NCI-H2107 treated with DMSO at 0.1 percent for 48 hours (cell line): ENCODE measurements around the gene FMN1.
"Not testable (repeated sequence)": the region's sequence is repeated elsewhere in the genome, so short reads cannot be mapped to it uniquely, and the experiment has no call there.

Experiments
- DNase-seq: peaks from one replicate; lab custom pipeline; 2025; ENCODE audit not compliant: unreplicated experiment; lab: John Stamatoyannopoulos, UW

Gene FMN1

DNA sequence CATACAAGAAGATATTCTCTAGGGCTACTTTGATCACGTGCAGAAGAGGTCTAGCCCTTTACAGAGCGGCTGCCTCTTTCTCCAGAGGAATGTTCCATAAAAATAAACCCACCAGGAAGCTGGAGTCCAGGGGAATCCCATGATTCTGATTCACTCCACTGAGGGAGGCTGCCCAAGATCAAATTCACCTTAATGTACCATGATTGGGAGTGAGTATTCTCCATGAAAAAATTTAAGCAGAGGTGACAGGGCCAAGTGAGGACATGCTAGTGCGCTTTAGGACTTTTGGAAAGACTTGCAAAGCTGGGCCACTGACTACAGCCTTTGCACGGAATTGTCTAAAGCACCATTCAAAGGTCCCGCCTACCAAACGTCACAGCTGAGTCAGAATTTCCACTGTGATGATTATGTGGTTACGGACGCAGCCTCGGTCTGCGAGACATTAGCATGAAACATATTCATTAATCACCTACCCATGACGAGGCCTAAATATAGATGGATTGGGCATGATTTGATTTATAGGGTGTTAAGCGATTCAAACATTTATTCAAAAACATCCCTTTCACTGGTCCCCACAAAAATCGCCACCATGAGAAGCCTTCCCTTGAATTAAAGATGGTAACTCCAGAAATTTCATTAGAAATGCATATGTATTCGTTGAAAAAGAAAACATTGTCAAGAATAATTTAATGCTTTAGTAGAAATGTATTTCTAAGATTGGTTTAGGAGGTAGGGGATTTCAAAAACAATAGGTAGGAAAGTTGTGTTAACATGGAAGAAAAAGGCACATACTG lies 324.1 kb downstream of the FMN1 start:
- no peak for DNase-seq

DNA sequence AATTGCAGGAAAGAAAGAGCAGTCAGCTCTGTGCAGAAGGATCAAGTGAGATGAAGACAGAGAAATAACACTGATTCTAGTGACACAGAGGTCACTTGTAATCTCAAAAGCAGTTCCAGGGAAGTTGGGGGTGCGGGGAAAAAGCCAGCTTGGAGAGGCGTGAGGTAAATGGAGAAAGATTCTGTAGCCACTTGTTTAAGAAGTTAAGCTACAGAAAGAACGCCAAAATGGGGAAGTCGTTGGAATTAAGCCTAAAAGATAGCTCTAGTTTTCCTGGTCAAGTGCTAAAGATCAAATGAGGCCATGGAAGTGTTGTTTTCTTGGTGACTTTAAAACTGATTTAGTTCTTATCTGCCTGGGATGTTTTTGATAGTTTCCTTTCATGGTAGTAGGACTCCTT lies 324.7 kb downstream of the FMN1 start:
- DNase-seq = no peak

DNA sequence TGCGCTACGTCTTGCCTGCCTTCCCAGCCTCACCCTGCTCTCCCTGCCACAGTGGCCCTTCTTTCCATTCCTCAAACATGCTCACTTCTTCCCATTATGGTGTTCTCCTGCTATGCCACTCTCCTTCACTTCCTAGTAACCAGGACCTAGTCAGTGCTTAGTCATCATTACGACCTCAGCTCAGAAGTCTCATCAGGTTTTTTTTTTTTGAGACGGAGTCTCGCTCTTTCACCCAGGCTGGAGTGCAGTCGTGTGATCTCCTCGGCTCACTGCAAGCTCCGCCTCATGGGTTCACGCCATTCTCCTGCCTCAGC lies 327.2 kb downstream of the FMN1 start:
- DNase-seq = no peak

DNA sequence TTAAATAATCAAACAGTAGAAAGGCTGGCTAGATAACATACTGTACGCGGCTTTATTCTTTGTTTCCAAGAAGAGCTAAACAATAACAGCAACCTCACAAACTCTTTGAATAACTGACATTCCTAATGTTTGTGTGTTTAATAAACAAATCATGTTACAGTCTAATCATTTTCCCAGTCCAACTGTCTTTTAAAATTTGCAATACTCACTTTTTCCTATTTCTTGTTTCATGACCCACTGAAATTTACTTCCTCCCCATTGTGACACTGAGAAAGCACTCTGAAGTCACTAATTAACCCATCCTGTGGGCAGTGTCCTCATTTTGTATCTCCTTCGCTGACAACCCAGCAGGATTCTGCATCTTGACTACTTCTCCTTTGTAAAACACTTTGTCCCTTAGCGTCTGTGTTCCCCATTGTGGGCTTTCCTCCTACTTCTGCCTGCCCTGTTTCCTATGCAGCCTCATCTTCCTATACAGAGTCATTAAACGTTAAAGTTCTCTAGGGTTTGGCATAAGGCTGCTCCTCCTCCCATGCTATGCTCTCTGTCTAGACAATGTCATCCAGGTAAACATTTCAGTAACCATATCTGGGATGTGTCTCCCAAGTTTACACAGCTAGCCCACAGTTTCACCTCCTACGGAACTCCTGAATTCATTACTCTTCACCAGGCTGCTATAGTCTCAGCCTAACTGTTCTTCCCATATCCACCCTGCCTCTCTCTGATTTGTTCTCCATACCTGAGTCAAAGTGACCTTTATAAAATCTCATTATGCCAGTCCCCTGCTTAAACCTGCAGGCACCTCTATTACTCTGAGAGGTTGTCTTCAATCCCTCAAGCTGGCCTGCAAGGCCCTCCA lies 327.8 kb downstream of the FMN1 start:
- DNase-seq = no peak

DNA sequence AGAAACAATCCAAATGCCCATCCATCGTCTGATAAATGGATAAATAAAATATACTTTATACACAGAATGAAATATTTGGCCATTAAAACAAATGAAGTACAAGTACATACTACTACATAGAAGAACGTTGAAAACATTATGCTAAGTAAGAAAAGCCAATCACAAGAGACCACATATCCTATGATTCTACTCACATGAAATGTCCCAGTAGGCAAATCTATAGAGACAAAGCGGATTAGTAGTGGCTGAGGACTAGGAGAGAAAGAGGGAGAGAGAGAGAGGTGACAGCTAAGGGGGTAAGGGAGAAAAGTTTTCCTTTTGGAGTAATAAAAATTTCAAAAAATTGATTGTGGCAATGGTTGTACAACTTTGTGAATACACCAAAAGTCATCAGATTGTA lies 329.7 kb downstream of the FMN1 start:
- DNase-seq = no peak

DNA sequence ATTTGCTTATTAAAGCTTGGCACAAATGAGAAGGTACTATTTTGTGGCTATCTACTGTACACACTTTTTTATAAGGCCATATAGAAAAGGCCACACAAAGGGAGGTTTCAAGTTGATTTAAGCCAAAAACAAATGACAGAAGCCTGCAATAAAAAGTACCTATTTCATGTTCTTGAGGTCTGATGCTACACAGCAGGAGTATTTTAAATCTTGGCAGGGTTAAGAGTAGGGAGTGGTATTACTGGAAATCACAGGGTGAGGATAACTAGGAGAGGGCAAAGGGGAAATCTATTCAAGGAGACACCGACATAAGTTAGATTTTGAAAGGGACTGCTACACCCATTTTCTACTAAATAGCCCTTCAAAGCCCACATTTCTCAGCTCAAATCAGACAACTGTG lies 330.5 kb downstream of the FMN1 start:
- no peak for DNase-seq

DNA sequence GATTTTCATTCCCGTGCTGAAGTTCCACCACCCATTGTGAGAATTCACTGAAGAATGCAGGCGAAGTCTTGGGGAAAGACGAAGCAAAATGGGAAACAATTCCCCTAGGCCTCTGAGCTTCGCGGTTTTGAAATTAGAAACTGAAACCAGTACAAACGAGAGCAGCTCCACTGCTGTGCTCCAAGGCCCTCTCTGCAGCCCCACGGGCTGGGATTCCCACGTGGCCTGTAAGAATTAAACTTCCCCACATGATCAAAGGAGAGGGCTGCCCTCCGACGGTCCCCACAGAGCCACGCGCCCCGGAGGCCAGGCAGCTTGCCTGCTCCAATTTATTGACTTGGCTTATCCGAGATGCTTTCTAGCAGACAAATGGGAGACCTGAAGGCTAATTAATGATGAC lies 332.8 kb downstream of the FMN1 start:
- peak; percentile 53 for DNase-seq

DNA sequence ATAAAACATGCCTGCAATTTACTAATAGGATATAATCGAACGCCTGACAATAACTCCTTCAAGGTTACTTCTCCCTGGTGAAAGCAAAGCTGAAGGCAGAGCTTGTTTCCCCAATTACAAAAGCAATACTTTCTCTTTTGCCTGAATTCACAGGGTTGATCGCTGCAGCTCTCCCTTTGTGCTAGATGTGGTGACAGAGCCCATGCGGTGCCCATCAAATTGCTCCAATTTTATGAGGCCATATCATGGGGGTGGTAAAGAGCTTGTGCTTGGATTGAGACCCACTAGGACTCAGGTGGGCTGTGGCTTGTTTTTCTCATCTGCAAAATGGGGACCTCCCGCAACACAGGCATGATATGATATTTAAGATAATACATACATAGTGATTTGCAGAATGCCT lies 333.3 kb downstream of the FMN1 start:
- no peak for DNase-seq

DNA sequence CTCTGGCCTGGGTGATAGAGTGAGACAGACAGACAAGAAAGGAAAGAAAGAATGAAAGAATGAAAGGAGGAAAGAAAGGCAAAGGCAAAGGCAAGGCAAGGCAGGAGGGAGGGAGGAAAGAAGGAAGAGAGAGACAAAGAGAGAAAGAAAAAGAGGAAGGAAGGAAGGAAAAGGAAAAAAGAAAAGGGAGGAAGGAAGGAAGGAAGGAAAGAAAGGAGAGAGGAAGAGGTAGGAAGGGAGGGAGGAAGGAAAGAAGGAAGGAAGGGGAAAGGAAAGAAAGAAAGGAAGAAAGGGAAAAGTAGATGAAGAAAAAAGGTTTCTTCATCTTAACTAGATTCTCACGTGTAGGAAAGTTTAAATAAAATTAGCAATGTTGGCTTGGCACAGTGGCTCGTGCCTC lies 334.5 kb downstream of the FMN1 start:
- no peak for DNase-seq

DNA sequence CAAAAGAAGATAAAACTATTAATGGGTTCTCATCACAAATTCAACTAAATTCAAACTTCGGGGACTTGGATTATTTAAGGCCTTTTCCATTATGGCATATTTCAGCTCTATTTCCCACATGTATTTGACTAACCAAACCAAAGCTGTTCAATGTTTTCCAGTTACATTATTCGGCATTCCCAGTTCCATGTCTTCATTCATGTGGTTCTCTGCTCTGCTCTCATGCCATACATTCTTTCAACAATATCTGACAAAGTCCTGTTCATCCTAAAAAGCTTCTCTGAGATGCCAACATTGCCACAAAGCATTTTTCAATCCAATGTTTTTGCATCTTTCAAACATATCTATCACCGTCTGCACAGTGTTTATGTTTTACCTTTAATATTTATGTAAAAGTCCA lies 335.3 kb downstream of the FMN1 start:
- DNase-seq = no peak

DNA sequence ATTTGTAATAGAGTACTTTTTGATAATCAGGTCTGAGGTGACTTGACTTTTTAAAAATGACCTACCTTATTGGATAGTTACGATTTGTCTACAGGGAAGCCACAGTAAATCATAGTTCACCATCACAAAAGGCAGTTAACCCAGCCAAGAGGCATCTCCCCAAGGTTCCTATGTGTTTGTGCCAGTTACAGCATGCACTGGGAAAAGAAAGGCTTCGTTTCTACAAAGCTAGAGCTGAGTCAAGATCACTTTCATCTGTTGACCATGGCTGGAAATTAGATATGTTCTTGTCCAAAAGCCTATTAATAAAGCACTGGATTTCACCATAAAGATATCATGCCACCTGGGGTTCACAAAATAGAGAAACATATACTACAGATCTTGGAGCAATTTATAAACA lies 336.8 kb downstream of the FMN1 start:
- no peak for DNase-seq

DNA sequence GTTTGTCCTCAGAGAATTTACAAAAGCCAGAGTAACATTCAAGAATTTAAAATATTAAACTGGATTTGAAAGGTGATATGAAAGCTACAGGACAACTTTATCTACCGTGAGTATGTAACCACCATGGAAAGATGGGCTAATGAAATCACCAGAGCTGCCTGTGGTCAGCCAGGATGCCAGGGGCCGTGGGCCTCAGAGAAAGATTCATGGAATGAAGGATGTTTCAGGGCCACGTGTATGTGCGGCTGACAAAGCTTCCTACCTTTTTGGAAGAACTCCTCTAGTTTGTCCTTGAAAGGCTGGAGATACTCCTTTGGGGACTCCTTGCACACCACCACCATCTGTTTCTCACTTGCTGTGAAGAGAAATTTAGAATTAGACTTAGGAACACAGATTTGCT lies 337.8 kb downstream of the FMN1 start:
- DNase-seq = no peak

DNA sequence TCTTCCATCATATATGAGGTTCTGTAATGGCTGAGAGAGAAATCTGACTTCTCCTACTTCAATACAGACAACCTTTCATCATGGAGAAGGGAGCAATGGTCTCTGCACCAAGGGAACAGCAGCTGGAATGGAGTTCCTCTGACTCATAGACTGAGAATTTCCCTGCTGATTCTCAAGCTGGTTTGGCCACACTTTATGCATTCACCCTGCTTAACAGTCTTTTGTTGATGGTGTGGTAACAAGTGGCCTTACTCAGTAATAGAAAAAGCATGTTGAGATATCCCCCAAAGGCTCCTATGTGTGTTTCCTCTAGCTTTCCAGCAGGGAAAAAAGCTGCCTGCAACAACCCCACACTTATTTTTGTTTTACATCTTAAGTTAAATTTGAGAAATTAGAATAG lies 338.6 kb downstream of the FMN1 start:
- no peak for DNase-seq

DNA sequence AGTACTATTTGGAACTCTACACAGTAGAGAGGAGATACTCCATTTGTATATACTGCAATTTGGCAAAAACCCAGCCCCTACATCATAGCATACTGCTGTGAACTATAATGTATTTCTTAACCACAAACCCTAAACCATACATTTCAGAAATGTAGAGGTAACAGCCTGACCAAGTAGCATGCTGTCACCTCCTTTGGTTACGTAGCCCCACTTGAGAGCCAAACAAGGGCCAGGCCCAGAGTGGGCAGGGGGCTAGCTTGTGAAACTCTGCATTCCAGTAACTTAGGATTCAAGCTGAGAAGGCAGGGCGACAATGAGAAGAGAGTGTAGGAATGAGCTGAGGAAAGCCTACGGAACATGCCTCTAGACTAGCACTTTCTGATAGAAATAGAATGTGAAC lies 340.9 kb downstream of the FMN1 start:
- no peak for DNase-seq

DNA sequence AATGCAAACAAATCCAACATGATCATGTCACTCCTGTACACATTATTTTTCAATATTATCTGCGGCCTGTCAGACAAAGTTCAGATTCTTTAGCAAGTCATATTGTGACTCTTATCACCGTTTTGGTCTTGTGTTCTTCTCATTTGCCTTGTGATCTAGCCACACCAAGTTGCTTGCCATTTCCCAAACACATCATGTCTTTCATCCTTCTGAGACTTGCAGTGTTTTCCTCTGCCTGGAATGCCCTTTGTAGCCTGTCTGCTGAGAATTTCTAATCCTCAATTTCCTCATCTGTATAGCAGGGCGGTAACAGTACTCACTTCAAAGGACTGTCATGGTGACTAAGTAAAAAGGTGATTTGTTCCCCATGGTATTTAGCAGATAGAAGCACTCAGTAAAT lies 341.7 kb downstream of the FMN1 start:
- DNase-seq = no peak

DNA sequence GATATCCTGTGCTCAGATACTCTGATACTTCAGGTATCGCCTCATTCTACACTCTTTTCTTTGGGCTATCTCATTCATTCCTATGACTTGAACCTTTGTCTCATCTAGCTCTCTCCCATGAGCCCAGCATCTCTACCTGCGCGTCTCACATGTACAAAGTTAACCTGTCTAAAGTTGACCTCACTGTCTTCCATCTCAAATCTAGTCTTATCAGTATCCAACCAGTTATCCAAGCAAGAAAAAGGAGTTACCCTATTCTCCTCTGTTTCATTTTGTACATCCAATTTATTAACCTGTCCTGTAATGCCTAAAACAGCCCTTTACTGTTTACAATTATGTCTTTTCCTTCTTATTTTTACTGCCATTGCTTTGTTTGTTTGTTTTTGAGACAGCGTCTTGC lies 342.5 kb downstream of the FMN1 start:
- DNase-seq = no peak

DNA sequence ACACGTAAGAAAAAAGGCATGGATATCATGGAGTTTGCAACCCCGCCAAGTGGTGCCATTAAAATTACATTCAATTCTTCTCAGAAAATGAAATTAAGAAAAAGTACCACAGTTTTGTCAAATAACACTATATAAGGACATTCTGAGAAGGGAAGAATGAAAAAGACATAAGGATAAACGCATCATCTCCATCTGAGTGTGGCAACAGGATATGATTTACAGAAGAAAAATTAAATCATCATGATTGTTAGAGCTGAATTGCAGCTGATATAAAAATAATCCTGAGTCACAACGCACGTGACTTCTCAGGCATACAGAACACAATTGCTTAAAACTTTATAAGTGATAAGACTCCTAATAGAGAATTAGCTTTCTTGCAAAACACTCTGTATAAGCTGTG lies 342.9 kb downstream of the FMN1 start:
- no peak for DNase-seq

DNA sequence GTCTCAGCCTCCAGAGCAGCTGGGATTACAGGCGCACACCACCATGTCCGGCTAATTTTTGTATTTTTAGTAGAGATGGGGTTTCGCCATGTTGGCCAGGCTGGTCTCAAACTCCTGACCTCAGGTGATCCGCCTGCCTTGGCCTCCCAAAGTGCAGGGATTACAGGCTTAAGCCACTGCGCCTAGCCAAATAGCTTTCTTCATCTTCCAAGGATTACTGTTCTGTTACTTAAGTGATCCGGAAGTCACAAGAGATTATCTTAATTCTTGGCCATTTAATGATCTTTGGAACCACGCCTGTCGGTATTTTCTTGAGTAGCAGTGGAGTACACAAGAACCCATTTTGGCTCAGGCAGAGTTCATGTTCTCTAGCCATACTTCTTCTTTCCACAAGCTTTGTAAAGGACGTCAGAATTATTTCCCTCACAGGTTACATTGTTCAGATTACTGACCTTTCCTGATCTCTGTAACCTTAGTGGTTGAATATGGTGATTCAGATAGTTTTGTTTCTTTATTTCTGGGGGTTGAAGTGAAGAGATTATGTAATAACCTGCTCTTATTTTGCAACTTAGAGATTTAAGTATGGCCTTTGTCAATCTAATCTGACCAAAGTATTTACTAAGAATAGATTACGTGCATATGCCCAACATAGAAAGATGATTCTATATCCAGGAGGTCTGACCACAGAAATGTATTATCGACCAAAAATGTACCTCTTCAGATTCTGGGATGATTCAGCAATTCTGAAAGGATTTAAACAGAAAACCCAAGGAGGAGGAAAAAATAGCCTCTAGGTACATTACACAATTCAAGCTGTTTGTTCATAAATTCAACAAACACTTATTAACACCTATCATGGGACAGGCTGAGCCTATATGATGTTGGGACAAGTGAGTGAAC lies 344.5 kb downstream of the FMN1 start:
- DNase-seq = no peak

DNA sequence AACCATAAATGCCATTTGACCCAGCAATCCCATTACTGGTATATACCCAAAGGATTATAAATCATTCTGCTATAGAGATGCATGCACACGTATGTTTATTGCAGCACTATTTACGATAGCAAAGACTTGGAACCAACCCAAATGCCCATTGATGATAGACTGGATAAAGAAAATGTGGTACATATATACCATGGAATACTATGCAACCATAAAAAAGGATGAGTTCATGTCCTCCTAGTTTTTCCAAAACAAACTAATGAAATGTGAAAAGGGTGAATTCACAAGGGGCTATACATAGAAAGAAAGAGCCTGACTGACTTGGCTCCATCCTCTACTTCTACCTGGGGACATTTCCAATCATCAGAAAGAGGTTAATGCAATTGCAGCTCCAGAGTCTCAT lies 347.8 kb downstream of the FMN1 start:
- DNase-seq = not testable (repeated sequence)

DNA sequence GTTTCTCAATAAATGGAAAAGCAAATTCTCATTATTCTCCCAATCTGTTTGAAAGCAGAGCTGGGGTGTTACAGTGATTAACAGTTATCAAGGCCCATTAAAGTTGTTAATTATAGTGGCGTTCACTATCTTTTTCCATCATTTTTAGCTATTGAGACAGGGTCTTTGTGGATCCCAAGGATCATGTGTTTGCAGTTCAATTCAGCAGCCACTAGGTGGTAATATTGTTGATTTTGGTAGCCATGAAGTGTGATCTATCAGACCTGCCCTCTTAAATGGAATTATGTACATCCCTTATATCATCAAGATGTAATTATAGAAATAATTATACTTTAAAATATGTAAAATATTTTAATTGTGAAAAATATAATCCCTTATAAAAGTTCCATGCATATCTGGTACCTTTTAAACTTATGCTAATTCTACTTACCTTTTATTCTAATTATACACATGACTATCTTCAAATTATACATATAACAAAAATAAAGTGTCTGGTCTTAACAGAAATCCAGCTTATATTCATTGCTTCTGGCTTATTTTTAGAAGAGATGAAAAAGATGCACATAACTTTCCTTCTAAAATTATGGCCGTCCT lies 350.3 kb downstream of the FMN1 start:
- DNase-seq = no peak

DNA sequence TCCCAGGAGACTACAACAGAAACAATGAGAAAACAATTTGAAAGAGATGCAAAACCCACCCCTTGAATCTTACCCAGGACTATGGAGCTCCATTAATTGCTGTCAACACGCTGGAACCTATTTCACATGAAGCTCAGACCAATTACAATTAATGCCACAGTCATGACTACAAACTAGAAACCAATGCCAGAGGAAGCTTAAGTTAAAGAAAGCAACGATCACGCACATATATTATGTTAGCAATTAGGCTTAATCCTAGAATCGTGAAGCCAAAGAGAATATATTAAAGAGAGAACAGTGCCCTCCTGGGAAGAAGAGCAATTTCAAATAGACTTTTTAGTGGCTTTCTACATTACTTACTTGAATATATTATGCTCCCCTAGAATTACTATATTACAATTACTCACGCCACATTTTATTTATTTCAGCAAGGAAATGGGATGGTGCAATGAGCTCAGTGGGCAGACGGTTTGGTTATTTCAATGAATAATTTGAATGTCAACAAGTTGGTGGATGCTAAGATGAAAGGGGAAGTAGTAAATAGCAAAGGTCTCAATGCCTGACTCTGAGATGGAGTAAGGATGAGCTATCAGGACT lies 351.2 kb downstream of the FMN1 start:
- no peak for DNase-seq
